OCI-LY7 (cell line): ENCODE data around the gene MYH8.

ENCODE experiments used
- CTCF ChIP-seq: fragments of 200-600 bp; sonication (generic); conservative IDR thresholded peaks from 2 replicates; pipeline ENCODE4 v1.5.1; 2014; ENCODE audit warnings: mild to moderate bottlenecking, antibody characterized with exemption, low read length, moderate library complexity, mixed read lengths
- EZH2phosphoT487 ChIP-seq: fragments of 200-600 bp; sonication (generic); IDR thresholded peaks from 2 replicates; pipeline ENCODE4 v1.6.1; 2018; ENCODE audit warnings: low read depth, borderline replicate concordance, mild to moderate bottlenecking, mixed run types, antibody characterized with exemption, low read length, moderate library complexity, mixed read lengths

GRCh38 chr17:10344816-10345215 lies 76.9 kb downstream of the MYH8 start:
- no peak for TF ChIP-seq CTCF
- TF ChIP-seq EZH2phosphoT487 = no peak
